HEK293 (cell line): ENCODE measurements around the gene RNF115.
"Not testable (repeated sequence)": the region's sequence is repeated elsewhere in the genome, so short reads cannot be mapped to it uniquely, and the experiment has no call there.

ENCODE experiments used
- CTCF ChIA-PET: fragments of 350-600 bp; formaldehyde crosslinking; extraction: SDS; loops from one replicate; lab custom pipeline; 2021; ENCODE audit warnings: antibody characterized with exemption; lab: Yijun Ruan, JAX
- POLR2A ChIA-PET: fragments of 300-600 bp; formaldehyde crosslinking; extraction: SDS; loops from one replicate; lab custom pipeline; 2020; ENCODE audit warnings: antibody characterized with exemption, inconsistent platforms; lab: Yijun Ruan, JAX
- H3K27ac ChIP-seq: fragments of 200-500 bp; sonication (Bioruptor generic); 2 replicates; pipeline ENCODE4 v1.5.1; 2014; ENCODE audit warnings: low read depth, low read length, control low read depth, inconsistent platforms; ENCODE audit errors: extremely low read depth
- H3K36me3 ChIP-seq, 2 experiments: fragments of 200-500 bp in 1 of 2; sonication (Bioruptor generic) in 1 of 2; 1 replicate in 1 of 2; 2 replicates in 1 of 2; pipeline ENCODE4 v1.5.1; 2014 to 2017; ENCODE audit warnings: inconsistent platforms in 2 of 2, low read length in 2 of 2; ENCODE audit not compliant: control insufficient read depth in 2 of 2, insufficient read depth in 1 of 2
- H3K4me1 ChIP-seq: fragments of 200-500 bp; sonication (Bioruptor generic); 2 replicates; pipeline ENCODE4 v1.5.1; 2014; ENCODE audit warnings: mild to moderate bottlenecking, low read length, inconsistent platforms; ENCODE audit not compliant: control insufficient read depth, insufficient read depth
- H3K4me3 ChIP-seq: 2 replicates; pipeline ENCODE4 v1.5.1; 2011; ENCODE audit warnings: low read depth, mild to moderate bottlenecking, control low read depth, low read length, moderate library complexity
- H3K9me3 ChIP-seq: fragments of 200-500 bp; sonication (Bioruptor generic); 2 replicates; pipeline ENCODE4 v1.5.1; 2014; ENCODE audit warnings: low read depth, low read length, inconsistent platforms; ENCODE audit not compliant: control insufficient read depth, insufficient read depth
- WT1 ChIP-seq: fragments of 450-650 bp; formaldehyde crosslinking; IDR thresholded peaks from 2 replicates; pipeline ENCODE4 v1.5.1; 2016; ENCODE audit warnings: missing biosample characterization, missing genetic modification characterization
- ZBTB44 ChIP-seq: fragments of 450-650 bp; IDR thresholded peaks from 2 replicates; pipeline ENCODE4 v1.5.1; 2018; ENCODE audit warnings: missing biosample characterization, mild to moderate bottlenecking, missing genetic modification characterization
- ZBTB48 ChIP-seq: fragments of 450-650 bp; formaldehyde crosslinking; IDR thresholded peaks from 2 replicates; pipeline ENCODE4 v1.5.1; 2016; ENCODE audit warnings: missing biosample characterization, missing genetic modification characterization
- ZBTB49 ChIP-seq: fragments of 450-650 bp; formaldehyde crosslinking; IDR thresholded peaks from 2 replicates; pipeline ENCODE4 v1.5.1; 2016; ENCODE audit warnings: missing biosample characterization, missing genetic modification characterization, low read depth
- ZIC2 ChIP-seq: fragments of 450-650 bp; formaldehyde crosslinking; IDR thresholded peaks from 2 replicates; pipeline ENCODE4 v1.5.1; 2016; ENCODE audit warnings: missing biosample characterization, missing genetic modification characterization
- ZNF10 ChIP-seq: fragments of 450-650 bp; formaldehyde crosslinking; IDR thresholded peaks from 2 replicates; pipeline ENCODE4 v1.5.1; 2017; ENCODE audit warnings: missing biosample characterization, missing genetic modification characterization
- ZNF121 ChIP-seq: fragments of 450-650 bp; formaldehyde crosslinking; IDR thresholded peaks from 2 replicates; pipeline ENCODE4 v1.5.1; 2016; ENCODE audit warnings: missing biosample characterization, missing genetic modification characterization
- ZNF175 ChIP-seq: fragments of 450-650 bp; formaldehyde crosslinking; IDR thresholded peaks from 2 replicates; pipeline ENCODE4 v1.5.1; 2016; ENCODE audit warnings: missing biosample characterization, missing genetic modification characterization
- ZNF221 ChIP-seq: fragments of 450-650 bp; formaldehyde crosslinking; IDR thresholded peaks from 2 replicates; pipeline ENCODE4 v1.5.1; 2017; ENCODE audit warnings: missing biosample characterization, missing genetic modification characterization, borderline replicate concordance
- ZNF223 ChIP-seq: fragments of 450-650 bp; formaldehyde crosslinking; IDR thresholded peaks from 2 replicates; pipeline ENCODE4 v1.5.1; 2016; ENCODE audit warnings: missing biosample characterization, missing genetic modification characterization
- ZNF335 ChIP-seq: fragments of 450-650 bp; formaldehyde crosslinking; conservative IDR thresholded peaks from 2 replicates; pipeline ENCODE4 v1.5.1; 2016; ENCODE audit warnings: missing biosample characterization, missing genetic modification characterization
- ZNF785 ChIP-seq: fragments of 450-650 bp; formaldehyde crosslinking; IDR thresholded peaks from 2 replicates; pipeline ENCODE4 v1.5.1; 2016; ENCODE audit warnings: missing biosample characterization, missing genetic modification characterization
- ZSCAN18 ChIP-seq: fragments of 450-650 bp; formaldehyde crosslinking; IDR thresholded peaks from 2 replicates; pipeline ENCODE4 v1.5.1; 2016; ENCODE audit warnings: missing biosample characterization, missing genetic modification characterization

The RNF115 gene

GRCh38 chr1:145777357-145778145, 46.3 kb downstream of the RNF115 start:
- CTCF ChIA-PET, result interaction anchor here (0.7 to 1.2 kb wide), 2 partner anchors 25 to 56 kb away, joined by 3 read pairs; no protein-coding TSS in a partner anchor
- no peak overlapping the region for H3K27ac ChIP-seq
- POLR2A ChIA-PET, result no interaction called here

GRCh38 chr1:145773423-145773822, 50.5 kb downstream of the RNF115 start:
- no peak overlapping the region for H3K4me3 ChIP-seq
- POLR2A ChIA-PET, result interaction anchor here (0.6 kb wide), 1 partner anchor 59 kb away, joined by 4 read pairs; no protein-coding TSS in a partner anchor
- peaks cover 0 to 13% of the 10 kb centered on the region in 2 experiments; a peak in 2 of 3 replicates for H3K36me3 ChIP-seq
- H3K9me3 ChIP-seq, result no peaks in the 10 kb centered on the region
- no peak overlapping the region for H3K27ac ChIP-seq
- H3K4me1 ChIP-seq, result no peaks in the 10 kb centered on the region
- TF ChIP-seq ZBTB48, result no peak
- TF ChIP-seq, all 188 proteins: peak for 0
- CTCF ChIA-PET, result interaction anchor here (0.6 kb wide), 1 partner anchor 30 kb away, joined by 3 read pairs; no protein-coding TSS in a partner anchor

More at GRCh38 chr1:145777357-145778145, 46.3 kb downstream of the RNF115 start:
- no peak overlapping the region for H3K4me3 ChIP-seq
- no peak for TF ChIP-seq ZNF223
- TF ChIP-seq ZNF10 (tag by site-specific recombination), result peak; percentile 71
- 0 out of 2 replicates have a peak, but pooled peaks cover 1% of the 10 kb centered on the region for H3K4me1 ChIP-seq
- H3K9me3 ChIP-seq, result no peaks in the 10 kb centered on the region
- H3K36me3 ChIP-seq, result peaks cover 0 to 6% of the 10 kb centered on the region in 2 experiments; a peak in 2 of 3 replicates

- CTCF ChIA-PET, result interaction anchor here (0.7 to 1.0 kb wide), 2 partner anchors 24 to 50 kb away, joined by 3 to 4 read pairs; no protein-coding TSS in a partner anchor
- Histone ChIP-seq H3K4me3 (no peak overlapping the region), H3K36me3 (peaks cover 0 to 15% of the 10 kb centered on the region in 2 experiments; a peak in 2 of 3 replicates), H3K27ac (no peak overlapping the region), H3K9me3 (no peaks in the 10 kb centered on the region), H3K4me1 (no peaks in the 10 kb centered on the region)
- POLR2A ChIA-PET, result no interaction called here
- TF ChIP-seq ZBTB44 (tag by site-specific recombination), result no peak
- TF ChIP-seq ZNF785 (tag by site-specific recombination), result no peak
- TF ChIP-seq ZNF223, result no peak
- no peak for TF ChIP-seq ZIC2 (tag by site-specific recombination)
- no peak for TF ChIP-seq ZNF121 (tag by site-specific recombination)
- TF ChIP-seq WT1 (tag by site-specific recombination), result no peak
- no peak for TF ChIP-seq ZBTB49 (tag by site-specific recombination)
- TF ChIP-seq ZNF221 (tag by site-specific recombination), result no peak
- no peak for TF ChIP-seq ZSCAN18 (tag by site-specific recombination)
- no peak for TF ChIP-seq ZNF335 (tag by site-specific recombination)
- TF ChIP-seq ZNF175 (tag by site-specific recombination), result no peak
These were observed 52.8 kb downstream of the RNF115 start for GRCh38 chr1:145771056-145771455.

- POLR2A ChIA-PET, H3K27ac ChIP-seq, CTCF ChIA-PET, H3K4me3 ChIP-seq, H3K4me1 ChIP-seq, H3K9me3 ChIP-seq: not testable (repeated sequence)
- peaks cover 0 to 12% of the 10 kb centered on the region in 2 experiments; a peak in 2 of 3 replicates for H3K36me3 ChIP-seq
These were observed 55.9 kb downstream of the RNF115 start for GRCh38 chr1:145768004-145768403.

- H3K4me1 ChIP-seq, CTCF ChIA-PET, POLR2A ChIA-PET, H3K4me3 ChIP-seq, H3K27ac ChIP-seq, H3K9me3 ChIP-seq: not testable (repeated sequence)
- H3K36me3 ChIP-seq, result peaks cover 0 to 20% of the 10 kb centered on the region in 2 experiments; a peak in 2 of 3 replicates
These were observed 57.0 kb downstream of the RNF115 start for GRCh38 chr1:145766926-145767325.
